CD4-positive, alpha-beta T cell treated with Interleukin-17A for 4 hours (primary cell): ENCODE results near the gene OPRD1.

Source experiments
- DNase-seq: peaks from one replicate; pipeline ENCODE4 v3.0.0-alpha.2; 2020; ENCODE audit warnings: mixed read lengths

The OPRD1 gene

DNA sequence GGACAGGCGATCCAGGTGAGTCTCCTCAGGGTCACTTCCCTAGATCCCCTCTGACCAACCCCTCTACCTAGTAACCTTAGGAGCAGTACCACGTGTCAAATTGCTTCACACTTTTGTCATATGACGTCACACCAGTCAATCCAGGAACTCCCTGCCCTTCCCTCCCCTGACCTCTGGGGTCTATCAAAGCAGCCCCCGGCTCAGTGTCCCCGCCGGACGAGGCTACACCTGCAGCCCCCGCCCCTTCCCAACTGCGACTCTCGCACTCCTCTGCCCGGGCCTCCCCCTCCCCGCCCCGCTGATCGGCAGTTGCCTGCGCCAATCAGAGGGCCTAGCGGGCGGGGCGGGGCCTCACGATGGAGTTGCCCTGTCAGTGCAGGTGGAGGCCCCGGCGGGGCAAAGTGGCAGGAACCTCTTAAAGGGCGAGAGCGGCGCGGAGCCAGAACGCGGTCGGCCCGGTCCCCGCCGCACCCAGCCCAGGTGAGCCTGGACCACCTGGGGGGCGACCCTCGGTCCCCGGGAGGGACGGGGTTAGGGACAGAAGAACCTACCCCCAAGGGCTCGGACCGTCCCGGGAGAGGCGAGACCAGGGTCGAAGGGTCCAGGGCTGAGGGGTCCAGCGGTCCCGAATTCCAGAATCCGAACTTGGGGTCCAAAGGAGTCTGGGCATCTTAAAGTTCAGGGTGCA is 74.9 kb downstream of the OPRD1 start:
- peak; percentile 93 for DNase-seq

DNA sequence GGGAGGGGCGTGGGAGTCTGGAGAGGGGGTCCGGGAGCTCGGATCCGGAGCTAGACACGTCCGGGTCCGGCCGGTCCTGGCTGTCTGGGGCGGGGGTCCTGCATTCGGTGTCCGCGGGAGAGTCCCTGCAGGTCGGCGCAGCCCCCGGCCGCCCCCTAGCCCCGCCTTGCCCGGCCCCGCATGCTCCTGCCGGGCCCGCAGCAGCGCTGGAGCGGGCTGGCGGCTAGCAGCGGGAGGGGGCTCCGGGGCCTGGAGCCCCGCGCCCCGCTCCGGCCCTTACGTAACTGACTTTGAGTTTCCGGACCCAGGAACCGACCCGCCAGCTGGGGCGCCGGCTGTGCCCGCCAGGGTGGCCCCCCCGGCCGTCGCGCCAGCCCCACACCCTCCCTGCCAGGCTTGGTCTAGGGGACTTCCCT is 75.5 kb downstream of the OPRD1 start:
- DNase-seq: peak; percentile 71

DNA sequence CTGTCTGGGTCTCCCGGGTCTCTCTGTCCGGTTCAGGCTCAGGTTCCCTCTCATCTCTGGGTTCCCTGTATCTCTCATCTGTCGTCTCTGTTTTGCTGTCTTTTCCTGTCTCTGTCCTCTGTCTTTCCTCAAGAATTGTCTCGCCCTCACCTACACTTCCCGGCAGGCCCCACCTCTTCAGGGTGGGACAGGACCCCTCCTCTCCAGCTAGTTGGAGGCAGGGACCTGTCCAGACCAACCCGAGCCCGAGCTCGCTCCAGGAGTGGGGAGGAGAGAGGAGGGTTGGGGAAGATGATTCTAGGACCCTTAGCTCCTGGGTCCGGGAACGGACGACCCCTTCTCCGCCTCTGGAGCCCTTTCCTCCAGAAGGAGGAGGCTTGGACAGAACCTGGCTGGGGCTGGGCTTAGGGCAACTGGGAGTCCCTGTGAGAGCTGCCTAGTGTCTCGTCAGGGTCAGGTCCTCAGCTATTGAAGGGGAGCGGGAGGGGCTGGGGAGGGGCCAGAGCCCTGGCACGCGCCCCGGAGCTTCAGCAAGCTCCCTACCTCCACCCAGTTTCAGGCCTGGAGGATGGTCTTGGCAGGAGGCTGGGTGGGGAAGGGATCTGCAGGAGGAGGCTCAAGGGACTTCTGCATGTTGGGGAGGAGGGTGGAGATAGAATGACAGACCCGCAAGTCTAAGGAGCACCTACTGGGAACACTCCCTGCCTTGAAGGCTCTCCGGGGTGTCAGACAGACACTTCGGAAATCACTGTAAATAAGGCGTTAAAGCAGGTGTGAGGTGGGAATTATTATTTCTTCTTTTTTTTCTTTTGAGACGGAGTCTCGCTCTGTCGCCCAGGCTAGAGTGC is 76.1 kb downstream of the OPRD1 start:
- peak; percentile 11 for DNase-seq

DNA sequence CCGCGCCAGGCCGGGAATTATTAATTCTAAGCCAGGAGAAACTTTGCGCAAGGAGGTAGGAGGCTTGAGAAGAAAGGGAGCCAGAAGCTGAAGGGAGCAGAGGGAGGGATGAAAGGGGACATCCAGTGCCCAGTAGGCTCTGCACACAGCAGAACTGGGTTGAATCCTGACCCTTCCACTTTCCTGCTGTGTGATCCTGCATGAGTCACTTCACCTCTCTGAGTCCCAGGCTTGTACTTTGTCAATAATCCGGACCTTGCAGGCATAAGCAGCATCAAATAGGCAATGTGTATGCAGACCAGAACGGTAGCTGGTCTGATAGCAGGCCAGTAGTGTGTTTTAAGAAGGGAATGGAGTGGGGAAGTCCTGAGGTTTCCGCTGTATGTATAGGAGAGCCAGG is 76.9 kb downstream of the OPRD1 start:
- DNase-seq: no peak

DNA sequence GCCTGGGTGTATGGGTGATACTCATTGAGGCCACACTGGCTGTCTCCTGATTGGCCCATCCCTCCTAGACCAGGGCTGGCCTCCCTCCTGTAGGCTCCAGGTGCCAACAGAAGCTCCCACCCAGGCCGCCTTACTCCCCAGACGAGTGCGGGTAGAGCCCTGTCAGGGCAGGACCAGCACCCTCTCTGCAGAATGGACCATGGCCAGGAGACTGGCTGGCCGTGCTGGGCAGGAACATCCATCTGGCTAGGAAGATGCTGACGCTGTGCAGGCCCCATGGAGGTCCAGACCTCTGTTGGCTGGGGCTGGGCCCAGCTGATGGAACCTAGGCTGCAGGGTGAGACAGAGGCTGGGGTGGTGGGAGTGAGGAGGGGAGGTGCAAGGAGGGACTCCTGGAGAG is 77.4 kb downstream of the OPRD1 start:
- DNase-seq: no peak

DNA sequence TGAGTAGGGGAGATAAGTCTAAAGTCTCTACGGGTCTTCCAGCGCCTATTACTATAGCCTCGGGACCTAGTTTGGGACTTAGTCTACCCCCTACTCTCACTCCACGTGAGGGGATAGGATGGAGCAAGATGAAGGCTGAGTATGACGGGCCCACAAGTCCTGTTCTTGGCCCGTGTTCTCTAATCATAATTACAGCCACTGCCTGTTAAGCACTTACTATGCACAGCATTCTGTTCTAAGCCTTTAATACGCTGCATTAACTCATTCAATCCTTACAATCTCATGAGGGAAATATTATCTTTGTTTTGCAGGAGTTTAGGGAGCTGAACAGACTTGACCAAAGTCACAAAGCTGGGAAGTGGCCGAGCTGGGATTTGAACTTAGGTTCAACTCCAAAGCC is 78.5 kb downstream of the OPRD1 start:
- DNase-seq: no peak

DNA sequence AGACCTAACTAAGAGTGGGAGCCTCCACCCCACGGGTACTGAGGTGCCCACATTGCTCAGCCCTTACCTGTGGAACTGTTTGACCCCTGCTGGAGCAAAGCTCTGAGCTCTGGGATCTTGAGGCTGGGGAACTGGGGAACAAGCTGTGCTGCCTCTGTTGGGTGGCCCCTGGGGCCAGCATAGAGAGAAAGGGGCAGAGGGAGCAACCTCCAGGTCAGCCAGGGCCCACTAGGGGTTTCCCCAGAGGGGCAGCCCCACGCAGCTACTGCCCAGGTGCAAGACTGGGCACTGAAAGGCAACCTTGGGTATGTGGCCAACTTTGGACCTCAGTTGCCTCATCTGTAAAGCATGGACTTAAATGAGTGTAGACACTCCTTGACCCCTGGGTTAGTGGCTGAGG is 78.9 kb downstream of the OPRD1 start:
- DNase-seq: no peak

DNA sequence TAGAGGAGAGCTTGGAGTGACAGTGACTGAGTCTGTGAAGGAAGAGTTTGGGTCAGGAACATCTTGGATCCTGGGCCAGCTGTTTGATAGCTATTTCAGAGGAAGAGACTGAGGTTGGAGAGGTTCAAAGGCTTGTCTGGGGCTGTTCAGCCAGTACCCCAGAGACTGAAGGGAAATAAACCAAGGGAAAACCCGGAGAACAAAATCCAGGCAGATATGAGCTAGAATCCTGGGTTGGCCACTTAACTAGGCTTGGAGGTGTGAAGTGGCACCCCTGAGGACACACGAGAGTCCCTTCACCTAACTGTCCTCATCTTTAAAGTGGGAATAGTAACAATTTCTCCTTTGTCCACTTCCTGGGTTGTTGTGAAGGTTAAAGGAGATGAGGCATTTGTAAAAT is 79.3 kb downstream of the OPRD1 start:
- no peak for DNase-seq

DNA sequence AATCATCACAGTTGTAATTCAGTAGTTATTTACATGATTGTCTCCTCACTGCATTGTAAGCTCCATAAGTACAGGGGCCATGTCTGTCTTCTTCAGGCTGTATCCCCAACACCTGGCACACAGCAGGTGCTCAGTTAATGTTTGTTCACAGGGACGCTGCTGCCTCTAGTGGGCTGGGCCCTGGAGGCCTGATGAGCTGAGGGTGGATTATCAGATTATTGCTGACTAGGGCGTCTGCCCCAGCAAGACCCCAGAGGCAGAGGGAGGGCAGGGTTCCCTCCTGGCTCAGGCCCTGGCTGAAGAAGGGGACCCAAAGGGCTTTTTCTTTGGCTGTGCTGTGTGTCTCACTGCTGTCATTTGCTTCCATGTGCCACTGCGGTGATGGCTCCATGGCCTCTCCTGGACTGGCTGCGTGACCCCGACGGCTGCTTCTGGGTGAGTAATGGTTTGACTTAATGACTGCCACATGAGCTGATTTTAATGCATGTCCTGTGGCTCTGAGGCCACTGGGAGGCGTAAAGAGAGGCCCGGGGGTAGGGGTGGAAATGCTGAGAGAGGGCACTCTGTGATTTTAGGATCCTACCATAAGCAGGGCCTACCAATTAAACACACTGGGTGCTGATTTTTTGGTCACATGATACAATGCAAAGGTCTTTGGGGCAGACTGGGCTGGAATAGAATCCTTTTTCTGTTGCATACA is 81.6 kb downstream of the OPRD1 start:
- peak; percentile 42 for DNase-seq

DNA sequence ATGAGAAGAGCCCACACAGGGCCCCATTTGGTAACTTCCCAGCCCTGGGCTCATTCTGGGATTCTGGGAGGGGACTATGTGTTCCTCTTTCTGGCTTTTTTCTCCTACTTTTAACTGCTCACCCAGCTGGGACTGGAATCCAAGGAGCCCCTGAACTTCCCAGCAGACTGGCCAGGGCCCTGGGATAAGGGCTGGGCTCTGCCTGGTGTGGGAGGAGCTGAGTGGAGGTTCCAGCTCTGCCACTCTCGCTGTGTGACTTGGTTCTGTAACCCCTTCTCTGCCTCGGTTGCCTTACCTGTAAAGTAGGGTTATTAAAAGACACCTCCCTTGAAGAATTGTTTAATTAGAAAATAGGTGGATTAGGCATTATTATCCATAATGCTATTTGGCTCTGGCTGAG is 82.8 kb downstream of the OPRD1 start:
- DNase-seq: no peak

DNA sequence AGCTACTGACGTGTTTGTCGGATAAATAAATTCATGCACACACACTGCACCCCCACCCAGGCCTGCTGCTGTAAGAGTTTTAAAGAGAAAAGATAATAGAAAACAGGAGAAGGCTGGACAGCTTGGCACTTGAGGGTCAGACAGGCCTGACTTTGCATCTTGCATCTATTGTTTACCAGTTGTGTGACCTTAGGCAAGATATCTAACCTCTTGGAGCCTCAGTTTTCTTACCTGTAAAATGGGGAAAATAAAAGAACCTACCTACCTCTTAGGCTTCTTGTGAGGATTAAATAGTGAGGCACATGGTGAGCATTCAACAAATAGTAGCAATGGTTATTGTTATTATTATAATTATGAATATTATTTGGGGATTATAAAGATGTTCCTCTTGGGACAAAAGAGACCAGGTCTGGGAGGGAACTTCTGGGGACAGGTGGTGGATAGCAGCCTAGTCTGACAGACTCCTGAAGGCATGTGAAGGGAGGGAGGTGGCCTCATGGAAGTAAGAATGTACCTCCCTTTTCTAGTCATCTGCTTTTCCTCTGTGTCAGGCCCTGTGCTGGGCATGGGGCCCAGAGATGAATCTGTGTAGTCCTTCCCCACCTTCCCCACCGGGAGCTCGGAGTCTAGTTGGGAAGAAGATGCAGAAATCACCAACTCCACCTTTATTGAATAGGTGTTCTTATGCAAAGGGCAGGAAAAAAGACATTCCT is 84.1 kb downstream of the OPRD1 start:
- no peak for DNase-seq

DNA sequence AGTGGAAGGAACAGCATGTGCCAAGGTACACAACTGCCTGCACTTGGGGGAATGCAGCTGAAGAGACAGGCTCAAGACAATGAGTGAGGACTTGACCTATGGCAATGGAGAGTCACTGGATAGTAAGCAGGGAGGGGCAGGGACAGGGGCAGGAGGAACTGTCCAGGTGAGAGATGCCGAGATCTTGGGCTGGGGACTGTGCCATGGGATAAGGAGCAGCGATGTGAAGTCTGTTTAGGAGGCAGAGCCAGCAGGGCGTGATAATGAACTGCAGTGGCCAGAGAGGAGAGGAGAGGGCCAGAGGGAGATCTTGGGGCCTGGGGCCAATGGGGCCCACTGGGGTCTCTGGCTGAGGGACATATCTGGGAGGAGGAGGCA is 84.6 kb downstream of the OPRD1 start:
- no peak for DNase-seq

DNA sequence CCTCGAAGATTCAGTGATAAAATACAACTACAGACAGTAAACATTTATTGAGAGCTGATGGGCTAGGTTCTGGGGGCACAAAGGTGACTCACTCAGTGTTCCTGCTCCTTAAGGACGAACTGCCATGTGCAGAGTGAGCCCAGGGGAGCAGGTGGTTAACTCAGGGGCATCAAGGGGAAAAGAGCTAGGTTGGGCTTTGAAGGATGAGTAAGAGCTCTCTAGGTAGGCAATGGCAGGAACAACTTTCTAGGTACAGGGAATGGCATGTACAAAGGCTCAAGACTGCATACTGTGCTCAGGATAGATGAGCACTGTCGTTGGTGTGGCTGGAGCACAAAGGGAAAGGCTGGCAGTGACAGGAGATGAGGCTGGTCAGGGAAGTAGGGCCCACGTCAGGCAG is 85.8 kb downstream of the OPRD1 start:
- no peak for DNase-seq

DNA sequence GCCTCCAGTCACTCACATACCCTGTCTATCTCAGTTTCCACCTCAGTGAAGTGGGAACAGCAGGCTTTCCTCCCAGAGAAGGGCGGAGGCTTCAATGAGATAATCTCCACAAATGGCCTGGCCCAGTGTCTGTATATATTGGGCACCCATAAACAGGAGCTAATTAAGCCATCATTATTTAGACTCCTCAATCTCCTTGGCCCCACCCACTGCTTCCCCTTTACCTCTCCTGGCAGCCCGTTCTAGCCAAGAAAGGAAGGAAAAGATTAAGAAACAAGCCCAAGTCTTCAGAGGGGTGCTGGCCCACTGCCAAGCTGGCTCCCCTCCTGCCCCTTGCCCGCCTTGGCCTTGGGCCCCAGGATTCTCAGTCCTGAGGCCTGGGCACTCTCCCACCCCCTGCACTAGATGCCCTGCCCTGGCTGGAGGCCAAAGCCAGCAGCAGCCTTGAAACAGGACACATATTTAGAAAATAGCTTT is 86.5 kb downstream of the OPRD1 start:
- DNase-seq: no peak

DNA sequence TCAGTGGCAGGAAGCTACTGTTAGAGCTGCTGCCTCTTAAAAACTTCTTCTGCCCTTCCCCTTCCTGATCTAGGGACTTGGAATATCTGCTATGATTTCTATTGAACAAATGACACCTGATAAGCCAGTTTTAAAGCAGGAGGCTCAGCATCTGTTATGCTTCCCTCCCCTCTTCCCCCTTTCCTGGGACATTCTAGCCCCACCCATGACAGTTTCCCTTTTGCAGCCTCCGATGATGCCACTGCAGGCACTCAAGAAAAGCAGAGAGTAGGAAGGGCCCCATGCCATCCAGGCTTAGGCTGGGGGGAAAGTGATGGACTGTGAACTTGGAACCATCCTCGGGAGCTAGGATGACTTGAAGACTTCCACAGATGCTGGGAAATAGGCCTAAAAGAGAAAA is 87.3 kb downstream of the OPRD1 start:
- no peak for DNase-seq

DNA sequence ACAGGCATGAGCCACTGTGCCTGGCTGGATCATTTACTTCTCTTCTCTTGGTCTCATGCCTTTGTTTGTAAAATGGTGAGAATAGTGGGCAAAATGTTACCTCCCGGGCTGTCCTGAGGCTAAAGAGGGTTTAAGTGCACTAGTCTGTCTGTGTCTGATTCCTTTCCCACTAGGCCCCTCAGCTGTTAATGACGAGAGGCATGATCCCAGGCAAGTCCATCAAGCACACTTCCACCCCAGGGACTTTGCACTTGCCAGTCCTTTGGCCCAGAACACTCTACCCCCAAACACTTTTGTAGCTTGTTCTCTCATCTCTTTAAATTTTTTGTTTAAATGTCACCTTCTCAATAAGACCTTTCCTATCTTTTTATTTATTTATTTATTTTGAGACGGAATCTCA is 88.6 kb downstream of the OPRD1 start:
- no peak for DNase-seq

DNA sequence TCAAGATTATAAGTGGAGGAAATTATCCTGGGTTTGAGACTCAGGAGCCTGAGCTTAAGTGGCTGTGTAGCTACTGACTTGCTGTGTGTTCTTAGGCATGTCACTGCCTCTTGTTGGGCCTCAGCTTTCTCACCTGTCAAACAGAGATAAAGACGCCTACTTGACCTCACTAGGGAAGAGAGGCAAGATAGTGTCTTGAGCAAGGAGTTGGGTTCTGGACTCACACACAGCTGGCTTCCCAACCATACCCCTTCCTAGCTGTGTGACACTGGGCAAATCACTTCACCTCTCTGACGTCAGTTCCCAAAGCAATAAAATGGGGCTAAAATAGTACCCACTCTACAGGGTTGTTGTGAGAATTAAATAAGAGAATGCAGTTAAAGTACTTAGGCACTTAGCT is 90.8 kb downstream of the OPRD1 start:
- DNase-seq: no peak

DNA sequence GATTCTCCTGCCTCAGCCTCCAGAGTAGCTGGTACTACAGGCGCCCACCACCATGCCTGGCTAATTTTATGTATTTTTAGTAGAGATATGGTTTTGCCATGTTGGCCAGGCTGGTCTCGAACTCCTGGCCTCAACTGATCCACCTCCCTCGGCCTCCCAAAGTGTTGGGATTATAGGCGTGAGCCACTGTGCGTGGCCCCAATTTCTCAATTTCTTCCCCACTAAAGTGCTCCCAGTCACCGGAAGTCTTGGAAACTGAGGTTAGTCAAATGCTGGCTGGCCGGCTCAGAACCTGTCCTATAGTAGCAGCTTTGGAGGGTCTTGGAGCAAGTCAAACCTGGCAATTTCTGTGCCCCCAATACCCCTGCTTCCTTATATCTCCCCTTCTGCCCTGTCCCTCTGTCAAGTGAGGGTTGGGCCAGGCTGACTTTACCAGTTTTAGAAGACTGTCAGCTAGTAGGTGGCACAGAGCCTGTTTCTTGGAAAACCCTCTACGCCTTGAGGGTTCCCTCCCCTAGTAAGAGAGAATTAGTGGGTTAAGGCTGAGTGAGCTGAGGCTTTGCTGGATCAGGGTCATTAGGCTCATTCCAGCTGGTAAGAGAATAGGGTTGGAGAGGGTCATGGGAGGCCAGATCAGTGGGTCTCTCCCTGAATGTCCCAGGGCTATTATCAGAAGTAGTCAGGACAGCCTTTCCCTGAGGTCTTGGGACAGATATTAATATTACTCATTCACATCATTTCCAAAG is 94.1 kb downstream of the OPRD1 start:
- no peak for DNase-seq

DNA sequence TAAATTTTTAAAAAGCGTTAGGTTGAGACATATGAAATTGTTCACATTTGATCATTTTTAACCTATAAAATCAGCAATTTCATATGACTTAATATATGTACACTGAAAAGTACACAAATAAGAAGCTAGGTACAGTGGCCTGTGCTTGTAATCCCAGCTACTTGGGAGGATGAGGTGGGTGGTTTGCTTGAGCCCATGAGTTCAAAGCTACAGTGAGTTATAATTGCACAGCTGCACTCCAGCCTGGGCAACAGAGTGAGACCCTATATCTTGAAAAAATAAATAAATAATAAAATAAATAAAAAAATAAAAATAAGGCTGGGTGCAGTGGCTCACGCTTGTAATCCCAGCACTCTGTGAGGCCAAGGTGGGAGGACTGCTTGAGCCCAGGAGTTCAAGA is 97.2 kb downstream of the OPRD1 start:
- no peak for DNase-seq

DNA sequence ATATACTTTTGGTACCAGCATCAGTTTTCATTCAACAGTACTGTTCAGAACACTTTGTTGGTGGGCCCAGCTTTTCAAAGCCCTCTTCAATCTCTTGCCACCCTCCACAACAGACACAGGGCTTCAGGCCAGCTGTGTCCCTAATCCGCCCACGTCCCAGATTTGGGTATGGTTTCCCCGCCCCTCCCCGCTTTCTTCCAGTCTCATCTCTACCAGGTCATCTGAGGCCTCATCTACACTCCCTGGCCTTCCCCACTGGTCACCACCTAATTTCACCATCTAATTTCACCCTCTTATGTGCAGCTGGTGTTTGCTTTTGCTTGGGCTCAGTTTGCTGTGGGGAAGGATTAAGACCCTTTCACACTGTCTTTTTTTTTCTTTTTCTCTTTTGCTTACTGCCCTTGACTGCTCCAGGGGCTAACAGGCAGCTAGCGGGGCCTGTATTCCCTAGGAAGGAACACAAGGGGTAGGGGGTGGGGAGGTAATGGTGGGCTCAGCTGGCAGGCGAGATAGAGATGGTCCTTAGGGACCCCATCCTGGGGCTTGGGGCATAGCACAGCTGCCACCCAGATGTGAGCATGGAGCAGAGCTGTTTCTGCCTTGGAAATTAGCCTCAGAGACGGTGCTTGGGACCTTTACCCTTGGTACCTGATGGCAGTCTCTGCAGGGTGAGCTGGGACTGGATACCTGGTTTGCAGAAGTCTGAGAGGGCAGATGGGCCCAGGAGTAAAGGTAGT is 98.6 kb downstream of the OPRD1 start:
- no peak for DNase-seq

DNA sequence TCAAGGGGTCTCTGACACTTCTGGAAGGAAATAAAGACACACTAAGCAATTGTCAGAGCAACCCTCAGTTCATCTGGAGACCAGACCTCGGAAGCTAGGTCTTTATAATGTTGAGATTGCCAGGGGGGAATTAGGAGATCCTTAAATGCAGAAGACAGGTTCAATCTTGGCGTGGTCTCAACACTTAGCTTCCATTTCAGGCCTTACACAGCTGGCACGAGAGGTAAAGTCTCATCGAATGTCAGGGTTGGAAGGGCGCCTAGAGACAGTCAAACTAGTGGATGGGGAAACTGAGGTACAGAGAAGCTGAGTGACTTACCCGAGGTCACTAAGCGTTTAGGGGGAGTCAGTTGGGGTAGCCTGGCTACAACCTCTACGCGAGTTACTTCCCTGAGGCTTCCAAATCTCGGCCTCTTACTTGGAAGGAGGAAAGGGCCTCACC is 101.8 kb downstream of the OPRD1 start:
- no peak for DNase-seq
